Cardiac muscle cell (in vitro differentiated cells and primary cell): ENCODE results near the gene SEMA4G. TPM values are rescaled to one million over a fixed set of nuclear protein-coding genes. Genes with fewer than 3 reads are reported as not detected.

Experiments
- DNase-seq, 2 donors: peaks; one replicate each; pipeline versions ENCODE4 v3.0.0 to v3.0.0-alpha.2; 2010 to 2017; ENCODE audit warnings: low read depth in 1 of 2, low spot score in 1 of 2
- H3K27ac ChIP-seq: fragments of 200-600 bp; sonication (generic); 2 replicates; pipeline ENCODE4 v1.5.1; 2016
- H3K27me3 ChIP-seq: fragments of 200-600 bp; sonication (generic); 2 replicates; pipeline ENCODE4 v1.6.0; 2016; ENCODE audit warnings: control low read depth
- H3K36me3 ChIP-seq: fragments of 200-600 bp; sonication (generic); 2 replicates; pipeline ENCODE4 v1.5.1; 2016; ENCODE audit warnings: control low read depth
- H3K4me1 ChIP-seq: fragments of 200-600 bp; sonication (generic); 2 replicates; pipeline ENCODE4 v1.8.1; 2017; ENCODE audit warnings: low read depth, mild to moderate bottlenecking, mixed run types
- H3K4me3 ChIP-seq: fragments of 200-600 bp; sonication (generic); 2 replicates; pipeline ENCODE4 v1.5.1; 2016; ENCODE audit warnings: mild to moderate bottlenecking
- H3K9me3 ChIP-seq: fragments of 200-600 bp; sonication (generic); 2 replicates; pipeline ENCODE4 v1.5.1; 2017; ENCODE audit warnings: low read depth, mild to moderate bottlenecking, control low read depth
- polyA plus RNA-seq: library from polyadenylated mRNA; unstranded; fragments of >200 nt; fragmentation: Nextera tagmentation; extraction: Ambion mirVana; gene quantifications from 2 replicates; pipeline ENCODE4 v1.2.1, GENCODE V29; 2016
- total RNA-seq: library from RNA; depleted of rRNA; stranded (reverse); fragments of >200 nt; gene quantifications from 2 replicates; pipeline ENCODE4 v1.2.3, GENCODE V29; 2016
- TF ChIP-seq, protein P1 (sequence below): IDR thresholded peaks from 2 replicates; pipeline ENCODE4 v1.5.1; 2012; ENCODE audit warnings: low read depth, mild to moderate bottlenecking, low read length

The SEMA4G gene
- total and polyA plus RNA-seq, 2 experiments from 2014 or later: 7.0 to 18.1 TPM

DNA sequence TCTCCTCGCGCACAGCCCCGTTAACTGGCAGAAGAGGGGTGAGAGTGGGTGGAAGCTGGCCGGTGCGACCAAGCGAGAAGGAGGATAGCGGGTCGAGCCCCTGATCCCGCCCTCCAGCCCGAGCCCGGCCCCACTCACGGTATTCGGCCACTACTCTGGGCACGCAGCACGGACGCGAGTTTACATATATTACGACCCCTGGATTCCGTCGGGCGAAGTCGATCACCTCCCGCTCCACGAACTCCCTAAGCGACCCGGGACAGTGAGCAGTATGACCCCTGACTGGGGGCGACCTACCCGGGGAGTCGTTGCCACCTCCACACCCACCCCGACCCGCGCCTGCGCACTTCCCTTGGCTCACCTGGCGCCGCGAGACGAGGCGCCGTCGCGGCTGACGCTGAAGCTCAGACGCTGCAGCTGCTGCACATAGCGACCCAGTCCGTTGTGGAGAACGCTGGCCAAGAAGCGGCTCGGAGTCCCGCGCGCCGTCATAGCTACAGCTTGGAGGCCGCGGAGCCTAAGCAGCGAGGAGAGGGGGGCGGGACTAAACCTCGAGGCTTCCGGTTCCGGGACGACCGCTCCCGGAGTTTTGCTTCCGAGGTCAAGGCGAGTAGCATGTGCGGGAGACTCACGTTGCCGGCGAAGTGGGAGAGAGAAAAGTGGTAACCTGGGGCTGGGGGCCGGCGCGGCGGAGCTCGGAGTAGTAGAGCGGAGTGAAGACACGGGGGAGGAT is 17.8 kb downstream of the SEMA4G start, which contains the start of the genes MRPL43 and TWNK:
Gene MRPL43, minus strand, starts transcription at position 546 of the 733 bp plus-strand sequence. Its CDS starts 54 bp downstream, at position 492.
Gene TWNK, plus strand, starts transcription at position 592 of the 733 bp plus-strand sequence. CDS start 668 bp downstream, outside the sequence.
- TF ChIP-seq, protein P1, sequence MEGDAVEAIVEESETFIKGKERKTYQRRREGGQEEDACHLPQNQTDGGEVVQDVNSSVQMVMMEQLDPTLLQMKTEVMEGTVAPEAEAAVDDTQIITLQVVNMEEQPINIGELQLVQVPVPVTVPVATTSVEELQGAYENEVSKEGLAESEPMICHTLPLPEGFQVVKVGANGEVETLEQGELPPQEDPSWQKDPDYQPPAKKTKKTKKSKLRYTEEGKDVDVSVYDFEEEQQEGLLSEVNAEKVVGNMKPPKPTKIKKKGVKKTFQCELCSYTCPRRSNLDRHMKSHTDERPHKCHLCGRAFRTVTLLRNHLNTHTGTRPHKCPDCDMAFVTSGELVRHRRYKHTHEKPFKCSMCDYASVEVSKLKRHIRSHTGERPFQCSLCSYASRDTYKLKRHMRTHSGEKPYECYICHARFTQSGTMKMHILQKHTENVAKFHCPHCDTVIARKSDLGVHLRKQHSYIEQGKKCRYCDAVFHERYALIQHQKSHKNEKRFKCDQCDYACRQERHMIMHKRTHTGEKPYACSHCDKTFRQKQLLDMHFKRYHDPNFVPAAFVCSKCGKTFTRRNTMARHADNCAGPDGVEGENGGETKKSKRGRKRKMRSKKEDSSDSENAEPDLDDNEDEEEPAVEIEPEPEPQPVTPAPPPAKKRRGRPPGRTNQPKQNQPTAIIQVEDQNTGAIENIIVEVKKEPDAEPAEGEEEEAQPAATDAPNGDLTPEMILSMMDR: no peak
- H3K27ac ChIP-seq: peak within 1 kb of the TSS; percentile 94
- peaks cover 7% of the 10 kb centered on the region for H3K4me1 ChIP-seq
- H3K9me3 ChIP-seq: no peaks in the 10 kb centered on the region
- DNase-seq: peak; percentile 76 to 89
- H3K36me3 ChIP-seq: peaks cover 13% of the 10 kb centered on the region
- H3K27me3 ChIP-seq: no peaks in the 10 kb centered on the region
- peak within 1 kb of the TSS; percentile 82 for H3K4me3 ChIP-seq

DNA sequence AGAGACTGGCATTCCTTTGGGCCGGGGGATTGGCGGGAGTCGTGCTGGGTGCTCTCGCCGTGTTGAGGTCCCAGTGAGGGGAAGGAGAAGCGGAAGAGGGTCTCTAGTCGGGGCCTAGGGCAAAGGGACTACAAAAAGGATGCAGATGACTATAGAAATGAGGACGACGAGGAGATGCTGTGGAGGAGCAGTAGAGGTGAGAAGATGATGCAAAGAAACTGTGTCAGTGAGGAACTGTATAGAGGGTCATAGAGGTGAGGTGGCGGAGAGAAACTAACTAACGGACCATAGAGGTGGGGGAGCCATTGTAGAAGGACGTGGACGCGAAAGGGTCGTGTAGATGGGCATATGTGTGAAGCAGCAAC is 18.4 kb downstream of the SEMA4G start:
- TF ChIP-seq, protein P1: no peak
- Histone ChIP-seq H3K27me3 (no peaks in the 10 kb centered on the region), H3K4me3 (peak overlapping the region; percentile 82), H3K27ac (peak overlapping the region; percentile 94), H3K9me3 (no peaks in the 10 kb centered on the region), H3K4me1 (peaks cover 7% of the 10 kb centered on the region), H3K36me3 (peaks cover 13% of the 10 kb centered on the region)
- no peak for DNase-seq

DNA sequence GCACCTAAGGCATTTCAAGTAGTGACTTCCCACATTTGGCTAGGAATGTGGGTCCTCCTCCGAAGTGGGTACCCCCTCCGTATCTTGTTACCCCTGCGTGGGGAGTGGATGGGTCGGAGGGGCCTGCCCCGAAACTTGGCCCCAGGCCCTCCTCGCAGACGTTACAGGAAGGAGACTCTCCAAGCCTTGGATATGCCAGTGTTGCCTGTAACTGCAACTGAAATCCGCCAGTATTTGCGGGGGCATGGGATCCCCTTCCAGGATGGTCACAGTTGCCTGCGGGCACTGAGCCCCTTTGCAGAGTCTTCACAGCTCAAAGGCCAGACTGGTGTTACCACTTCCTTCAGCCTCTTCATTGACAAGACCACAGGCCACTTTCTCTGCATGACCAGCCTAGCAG is 18.9 kb downstream of the SEMA4G start:
- Histone ChIP-seq H3K4me3 (peak overlapping the region; percentile 82), H3K36me3 (peaks cover 13% of the 10 kb centered on the region), H3K4me1 (peaks cover 7% of the 10 kb centered on the region), H3K27ac (no peak overlapping the region), H3K27me3 (no peaks in the 10 kb centered on the region), H3K9me3 (no peaks in the 10 kb centered on the region)
- TF ChIP-seq, protein P1: no peak
- no peak for DNase-seq

DNA sequence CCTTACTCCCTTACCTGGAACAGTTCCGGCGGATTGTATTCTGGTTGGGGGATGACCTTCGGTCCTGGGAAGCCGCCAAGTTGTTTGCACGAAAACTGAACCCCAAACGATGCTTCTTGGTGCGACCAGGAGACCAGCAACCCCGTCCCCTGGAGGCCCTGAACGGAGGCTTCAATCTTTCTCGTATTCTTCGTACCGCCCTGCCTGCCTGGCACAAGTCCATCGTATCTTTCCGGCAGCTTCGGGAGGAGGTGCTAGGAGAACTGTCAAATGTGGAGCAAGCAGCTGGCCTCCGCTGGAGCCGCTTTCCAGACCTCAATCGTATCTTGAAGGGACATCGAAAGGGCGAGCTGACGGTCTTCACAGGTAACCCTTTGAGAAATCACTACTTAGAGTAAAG is 19.8 kb downstream of the SEMA4G start:
- peaks cover 13% of the 10 kb centered on the region for H3K36me3 ChIP-seq
- TF ChIP-seq, protein P1: no peak
- H3K4me3 ChIP-seq: no peak overlapping the region
- no peaks in the 10 kb centered on the region for H3K27me3 ChIP-seq
- no peaks in the 10 kb centered on the region for H3K9me3 ChIP-seq
- no peak overlapping the region for H3K27ac ChIP-seq
- H3K4me1 ChIP-seq: peaks cover 7% of the 10 kb centered on the region
- DNase-seq: no peak

DNA sequence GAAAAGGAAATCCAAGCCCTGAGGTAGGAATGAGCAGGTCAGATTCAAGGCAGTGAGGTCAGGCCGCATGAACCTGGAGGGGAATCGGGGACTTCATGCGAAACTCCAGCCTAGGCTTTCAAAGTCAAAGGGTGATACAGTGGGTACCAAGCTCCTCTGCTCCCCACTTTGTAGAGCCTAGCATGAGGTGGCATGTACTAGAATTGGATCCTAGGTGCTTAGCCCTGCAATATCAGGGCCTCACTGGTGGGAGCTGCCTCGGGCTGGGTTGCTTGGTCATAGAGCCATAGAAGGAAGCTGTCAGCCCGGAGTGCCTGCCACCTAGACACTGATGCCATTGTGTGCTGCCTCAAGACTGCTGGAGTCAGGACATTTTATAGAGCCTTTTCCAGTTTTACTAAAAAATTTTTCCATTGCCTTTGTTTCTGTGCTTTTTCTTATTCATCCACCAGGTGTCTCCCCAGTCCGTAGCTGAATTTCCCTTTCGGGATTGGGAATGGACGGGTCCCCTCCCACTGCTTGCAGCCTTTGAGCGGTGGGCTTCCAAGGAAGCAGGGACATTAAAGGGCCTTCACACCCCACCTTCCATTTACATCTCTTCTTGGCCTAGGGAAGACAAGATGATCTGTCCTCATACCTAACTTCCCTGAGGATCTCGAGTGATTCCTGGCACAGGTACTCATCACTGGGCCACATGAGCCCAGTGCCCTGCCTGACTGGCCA is 24.8 kb downstream of the SEMA4G start:
- TF ChIP-seq, protein P1: peak; percentile 74
- Histone ChIP-seq H3K4me1 (peaks cover 4% of the 10 kb centered on the region), H3K27ac (no peak overlapping the region), H3K36me3 (peaks cover 13% of the 10 kb centered on the region), H3K27me3 (no peaks in the 10 kb centered on the region), H3K4me3 (no peak overlapping the region), H3K9me3 (no peaks in the 10 kb centered on the region)
- DNase-seq: peak; percentile 48 to 55
